CD4-positive, alpha-beta T cell treated with Interleukin-2 at 100 ng/mL for 4 hours (primary cell): Measurements from ENCODE around the gene ST14.
A peak's percentile ranks its signal among the peaks of the same experiment; 100 is the strongest.

Experiments used
- DNase-seq: peaks from one replicate; pipeline ENCODE4 v3.0.0-alpha.2; 2020; ENCODE audit warnings: low spot score

ST14 gene

DNA sequence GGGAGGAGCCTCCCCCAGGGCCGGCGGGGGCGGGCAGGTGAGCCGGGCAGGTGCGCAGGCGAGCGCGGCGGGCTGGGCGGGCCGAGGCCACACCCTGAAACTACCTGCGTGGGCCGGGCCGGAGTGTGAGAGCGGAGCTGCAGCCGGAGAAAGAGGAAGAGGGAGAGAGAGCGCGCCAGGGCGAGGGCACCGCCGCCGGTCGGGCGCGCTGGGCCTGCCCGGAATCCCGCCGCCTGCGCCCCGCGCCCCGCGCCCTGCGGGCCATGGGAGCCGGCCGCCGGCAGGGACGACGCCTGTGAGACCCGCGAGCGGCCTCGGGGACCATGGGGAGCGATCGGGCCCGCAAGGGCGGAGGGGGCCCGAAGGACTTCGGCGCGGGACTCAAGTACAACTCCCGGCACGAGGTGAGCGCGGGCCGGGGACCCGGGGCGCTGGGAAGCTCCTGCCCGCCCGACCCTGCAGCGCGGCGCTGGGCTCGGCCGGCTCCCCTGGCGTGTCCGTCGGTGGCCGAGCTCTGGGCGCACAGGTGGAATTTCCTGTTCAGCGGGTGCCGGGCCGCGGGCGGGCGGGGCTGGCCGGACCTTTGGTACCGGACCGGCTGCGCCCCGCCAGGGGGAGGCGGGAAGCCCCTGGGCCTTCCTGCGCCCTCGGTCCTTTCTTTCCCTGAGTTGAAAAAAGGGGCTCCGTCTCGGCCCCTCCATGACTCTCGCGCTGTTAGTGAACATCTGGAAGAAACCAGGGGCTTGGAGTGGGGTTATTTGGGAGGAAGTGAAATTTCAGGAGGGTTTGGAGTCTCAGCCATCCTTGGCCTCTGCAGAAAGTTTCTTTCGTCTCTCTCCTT is at the start of gene ST14:
TSS of gene ST14 (plus strand) at position 126 of the 841 bp plus-strand sequence. CDS start at position 324, 198 bp downstream.
- no peak for DNase-seq

DNA sequence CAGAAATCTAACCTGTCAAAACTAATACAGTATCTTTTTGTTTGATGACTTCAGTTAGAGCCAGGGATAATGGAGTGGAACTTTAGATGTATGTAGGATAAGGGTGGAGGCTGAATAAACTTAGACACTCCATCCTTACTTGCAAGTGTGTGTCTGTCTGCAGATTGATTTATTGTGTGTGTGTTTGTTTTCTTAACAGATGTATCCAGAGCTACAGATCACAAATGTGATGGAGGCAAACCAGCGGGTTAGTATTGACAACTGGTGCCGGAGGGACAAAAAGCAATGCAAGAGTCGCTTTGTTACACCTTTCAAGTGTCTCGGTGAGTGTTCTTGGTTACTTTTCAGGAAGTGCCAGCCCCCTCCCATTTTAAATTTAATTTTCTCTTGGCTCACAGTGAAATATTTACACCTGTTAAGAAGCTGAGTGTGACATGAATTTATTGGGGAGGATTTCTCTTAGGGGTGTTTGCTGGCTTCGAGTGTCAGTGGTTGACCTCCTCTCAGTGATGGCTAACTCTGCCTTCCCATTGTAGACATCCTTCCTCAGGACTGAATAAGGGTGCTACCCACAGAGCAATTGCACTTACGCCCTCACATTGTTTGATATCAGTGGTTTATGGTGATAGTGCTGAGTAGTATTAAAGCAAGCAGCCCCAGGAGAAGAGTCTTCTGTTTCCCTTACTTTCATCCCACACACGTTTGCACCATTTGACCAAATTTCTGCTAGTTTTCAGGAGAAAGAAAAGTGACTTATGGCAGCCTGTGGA is 49.1 kb upstream of the ST14 start:
- no peak for DNase-seq

DNA sequence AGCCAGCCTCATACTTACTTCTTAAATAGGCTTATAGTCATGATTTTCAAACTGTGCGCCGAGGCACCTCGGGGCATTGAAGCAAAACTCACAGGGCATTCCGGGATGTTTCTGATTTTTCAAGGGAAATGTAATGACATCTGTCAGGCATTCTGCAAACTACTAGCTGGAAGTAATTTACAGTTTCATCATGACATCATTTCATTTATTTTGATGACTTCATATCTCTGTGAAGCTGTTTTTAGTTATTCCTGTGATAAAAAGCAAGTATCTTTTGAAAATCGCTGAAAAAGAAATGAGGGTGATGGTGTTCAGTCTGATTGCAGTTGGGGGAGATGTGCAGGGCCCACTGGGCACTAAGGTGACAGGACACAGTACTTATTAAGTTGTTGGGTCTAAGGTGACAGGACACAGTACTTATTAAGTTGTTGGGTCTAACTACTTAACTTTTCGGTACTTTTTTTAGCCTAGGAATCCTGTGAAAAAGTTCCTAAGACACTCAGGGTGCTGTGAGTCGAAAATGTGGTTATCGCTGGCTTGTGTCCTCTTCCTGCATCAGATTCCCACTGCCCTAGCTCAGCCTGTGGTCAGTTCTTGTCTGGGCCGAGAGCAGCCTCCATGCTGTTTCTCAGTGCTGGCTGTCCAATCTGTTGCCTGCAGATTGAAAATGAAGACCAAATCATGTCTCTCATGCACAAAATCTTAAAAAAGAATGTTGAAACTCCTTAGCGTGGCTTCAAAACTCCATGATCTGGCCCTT is 47.3 kb upstream of the ST14 start:
- DNase-seq, result no peak

DNA sequence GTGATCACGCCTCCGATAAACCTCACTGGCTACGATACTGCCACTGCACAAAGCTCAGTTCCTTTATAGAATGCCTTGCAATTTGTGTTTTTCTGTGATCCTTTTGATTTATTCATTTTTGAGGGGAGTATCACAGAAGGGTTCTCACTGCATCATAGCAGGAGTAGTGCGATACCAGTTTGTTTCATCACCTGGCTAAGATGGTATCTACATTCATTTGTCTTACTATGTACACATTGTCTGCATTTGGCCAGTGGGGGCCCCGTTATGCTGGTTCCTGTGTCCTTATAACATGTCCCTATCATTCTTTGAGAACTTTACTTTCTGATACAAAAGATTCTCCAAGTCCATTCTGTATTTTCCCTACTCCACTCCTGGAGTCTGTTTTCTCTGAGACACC is 45.3 kb upstream of the ST14 start:
- DNase-seq, result no peak

DNA sequence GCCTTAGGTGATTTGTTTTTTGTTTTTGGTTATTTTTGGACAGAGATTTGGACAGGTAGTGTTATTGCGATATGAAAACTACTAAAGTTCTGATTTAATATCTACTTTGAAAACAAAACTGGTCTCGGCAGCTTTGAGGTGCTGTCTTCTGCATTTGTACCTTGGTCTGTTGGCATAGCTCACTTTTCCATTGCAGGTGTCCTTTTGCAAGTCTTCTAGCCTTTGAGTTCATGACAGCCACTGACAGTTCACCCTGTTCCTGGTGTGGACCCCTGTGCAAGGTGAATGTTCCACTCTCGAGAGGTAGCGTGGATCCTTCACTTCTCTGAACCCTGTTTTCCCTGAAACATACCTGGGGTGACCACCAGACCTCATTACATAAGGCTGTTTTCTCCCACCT is 44.9 kb upstream of the ST14 start:
- DNase-seq, result no peak

DNA sequence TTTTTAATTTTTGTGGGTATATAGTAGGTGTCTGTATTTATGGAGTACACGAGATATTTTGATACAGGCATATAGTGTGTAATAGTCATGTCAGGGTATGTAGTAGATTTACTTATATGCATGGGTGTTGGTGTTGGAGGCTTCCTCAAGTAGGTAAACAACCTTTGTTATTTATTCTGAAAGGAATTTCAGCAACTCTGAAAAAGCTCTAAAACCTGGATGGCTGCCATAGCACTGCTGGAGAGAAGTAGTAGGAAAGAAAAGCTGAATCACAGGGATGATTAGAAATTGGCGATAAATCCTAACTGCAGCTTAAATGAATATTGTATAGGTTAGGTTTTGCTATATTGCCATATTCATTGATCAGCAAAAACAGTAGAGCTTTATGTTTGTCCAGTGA is 44.4 kb upstream of the ST14 start:
- DNase-seq, result no peak

DNA sequence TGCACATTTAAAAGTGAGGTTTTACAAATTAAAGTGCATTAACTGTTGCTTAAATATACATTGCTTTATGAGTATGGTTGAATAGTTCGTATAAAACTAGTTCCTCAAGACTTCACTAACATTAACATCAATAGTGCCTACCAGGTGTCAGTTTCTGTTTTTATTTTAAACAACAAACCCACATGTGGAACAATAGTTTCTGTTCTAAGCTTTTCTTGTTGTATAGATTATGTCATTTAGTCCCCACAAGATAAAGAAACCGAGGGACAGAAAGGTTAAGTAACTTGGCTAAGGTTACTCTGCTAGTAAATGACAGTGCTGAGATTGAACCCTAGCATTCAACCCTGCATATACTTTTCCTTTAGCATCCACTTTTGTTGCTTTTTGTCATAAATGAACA is 41.4 kb upstream of the ST14 start:
- no peak for DNase-seq

DNA sequence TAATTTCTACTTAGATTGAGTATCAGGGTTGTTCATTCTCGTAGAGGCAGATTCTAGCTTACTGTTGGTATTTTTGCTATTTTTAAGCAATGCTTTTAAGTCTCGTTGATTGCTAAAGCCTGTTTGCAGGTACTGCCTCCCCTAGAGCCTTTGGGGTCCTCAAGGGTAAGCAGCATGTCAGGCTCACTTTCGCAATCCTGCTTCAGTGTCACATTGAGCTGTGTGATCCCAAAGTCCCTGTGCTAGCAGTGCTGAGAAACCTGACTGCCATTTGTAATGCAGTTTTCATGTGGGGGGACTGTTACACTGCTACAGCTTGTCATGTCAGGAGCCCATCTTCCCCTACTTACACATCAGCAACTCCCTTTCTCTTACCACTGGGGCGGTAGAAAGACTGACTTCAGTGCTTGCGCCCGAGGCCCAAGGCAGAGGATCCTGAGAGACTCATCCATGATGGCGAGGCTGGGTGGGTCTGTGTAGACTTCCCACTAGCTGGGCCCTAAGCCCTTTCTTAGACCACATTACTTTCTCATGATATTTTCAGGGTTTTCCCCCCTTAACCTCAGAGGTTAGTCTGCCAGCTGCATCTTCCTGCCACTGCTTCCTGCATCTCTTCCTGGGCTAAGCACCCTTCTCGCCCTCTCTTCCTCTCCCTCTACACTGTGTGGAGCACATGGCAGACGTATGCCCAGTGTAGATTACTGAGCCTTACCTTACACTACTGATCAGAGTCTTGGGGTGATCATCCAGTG is 40.8 kb upstream of the ST14 start:
- peak; percentile 34 for DNase-seq

DNA sequence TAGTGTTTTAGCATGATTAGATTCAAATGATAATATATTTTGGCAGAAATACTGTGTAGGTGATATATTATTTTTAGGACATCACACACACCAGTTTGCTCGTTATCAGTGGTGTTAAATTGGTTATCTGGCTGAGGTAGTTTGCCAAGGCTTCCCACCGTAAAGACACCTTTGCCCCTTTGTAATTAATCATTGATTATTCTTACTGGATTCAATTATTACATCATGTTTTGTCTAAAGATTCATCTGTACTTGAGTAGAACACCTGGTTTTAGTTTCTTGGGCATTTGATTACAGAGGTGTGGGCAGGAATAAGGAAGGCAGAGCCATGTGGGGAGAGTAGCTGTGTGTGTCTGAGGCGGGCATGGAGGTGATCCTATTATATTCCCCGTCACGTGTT is 39.5 kb upstream of the ST14 start:
- no peak for DNase-seq

DNA sequence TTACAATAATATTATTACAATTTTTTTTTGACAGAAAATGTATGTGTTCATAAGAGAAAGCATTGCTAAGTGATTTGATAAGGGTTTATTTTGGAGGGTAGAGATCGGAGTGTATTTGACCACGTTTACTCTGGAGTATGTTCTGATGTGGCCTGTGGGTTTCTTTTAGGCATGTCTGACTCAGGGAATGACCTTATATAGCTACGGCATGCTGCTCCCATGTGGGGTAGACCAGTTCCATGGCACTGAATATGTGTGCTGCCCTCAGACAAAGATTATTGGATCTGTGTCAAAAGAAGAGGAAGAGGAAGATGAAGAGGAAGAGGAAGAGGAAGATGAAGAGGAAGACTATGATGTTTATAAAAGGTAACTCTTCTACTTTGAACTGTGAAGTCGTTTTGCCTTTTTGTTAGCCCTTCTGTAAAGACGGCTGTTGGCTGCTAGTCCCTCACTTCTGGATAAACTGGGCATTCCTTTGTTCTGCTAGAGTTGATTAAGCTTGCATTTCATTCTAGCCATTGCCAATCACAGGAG is 38.1 kb upstream of the ST14 start:
- DNase-seq, result peak; percentile 16

DNA sequence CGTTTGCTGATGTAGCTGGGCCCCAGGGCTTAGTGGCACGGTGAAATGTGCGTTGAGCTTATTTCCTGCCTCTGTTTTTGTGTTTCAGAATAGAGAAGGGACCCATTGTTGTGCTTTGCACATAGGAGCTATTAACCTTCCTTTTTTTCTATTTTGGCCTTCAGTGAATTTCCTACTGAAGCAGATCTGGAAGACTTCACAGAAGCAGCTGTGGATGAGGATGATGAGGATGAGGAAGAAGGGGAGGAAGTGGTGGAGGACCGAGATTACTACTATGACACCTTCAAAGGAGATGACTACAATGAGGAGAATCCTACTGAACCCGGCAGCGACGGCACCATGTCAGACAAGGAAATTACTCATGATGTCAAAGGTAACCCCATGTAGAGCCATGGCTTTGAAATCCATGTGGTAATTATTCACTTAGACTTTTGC is 37.4 kb upstream of the ST14 start:
- DNase-seq, result no peak

DNA sequence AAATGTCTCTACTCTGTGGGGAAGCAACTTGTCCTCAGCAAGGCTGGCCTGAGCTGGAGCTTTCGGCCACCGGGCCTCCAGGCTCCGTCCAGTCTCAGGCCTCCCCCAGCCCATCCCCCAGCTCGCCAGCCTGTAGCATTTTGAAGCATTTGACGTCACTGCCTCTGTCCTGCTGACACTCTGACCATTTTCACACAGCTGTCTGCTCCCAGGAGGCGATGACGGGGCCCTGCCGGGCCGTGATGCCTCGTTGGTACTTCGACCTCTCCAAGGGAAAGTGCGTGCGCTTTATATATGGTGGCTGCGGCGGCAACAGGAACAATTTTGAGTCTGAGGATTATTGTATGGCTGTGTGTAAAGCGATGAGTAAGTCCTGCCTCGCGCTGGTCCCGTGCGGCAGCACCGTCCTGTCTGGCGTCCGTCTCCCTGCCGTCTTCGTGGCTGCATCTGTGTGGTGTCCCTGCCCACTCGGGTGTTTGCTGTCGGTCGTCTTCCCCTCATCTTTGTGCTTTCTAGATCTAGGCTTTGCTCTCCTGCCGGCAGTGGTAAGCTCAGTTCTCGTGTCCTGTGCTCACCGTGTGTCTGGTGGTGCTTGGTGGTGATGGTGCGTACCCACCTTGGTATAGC is 36.1 kb upstream of the ST14 start:
- DNase-seq, result no peak

DNA sequence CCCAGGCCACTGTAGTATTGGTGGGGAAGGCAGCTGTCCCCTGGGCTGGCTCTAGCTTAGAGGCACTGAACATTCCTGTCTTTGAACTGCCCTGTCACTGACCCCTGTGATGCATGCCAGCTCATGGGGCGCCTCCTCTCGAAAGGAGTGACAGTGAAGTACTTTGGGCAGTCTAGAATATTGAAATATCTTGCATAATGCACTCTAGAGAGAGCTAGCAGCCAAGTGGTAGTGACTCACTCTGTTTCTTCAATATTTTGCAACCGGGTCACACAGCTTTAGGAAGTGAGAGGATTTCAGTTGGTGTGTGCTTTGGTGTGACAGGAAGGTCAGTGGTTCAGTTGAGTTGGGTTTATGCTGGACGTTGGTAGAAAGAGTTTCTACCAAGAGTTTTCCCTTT is 35.5 kb upstream of the ST14 start:
- DNase-seq, result no peak

DNA sequence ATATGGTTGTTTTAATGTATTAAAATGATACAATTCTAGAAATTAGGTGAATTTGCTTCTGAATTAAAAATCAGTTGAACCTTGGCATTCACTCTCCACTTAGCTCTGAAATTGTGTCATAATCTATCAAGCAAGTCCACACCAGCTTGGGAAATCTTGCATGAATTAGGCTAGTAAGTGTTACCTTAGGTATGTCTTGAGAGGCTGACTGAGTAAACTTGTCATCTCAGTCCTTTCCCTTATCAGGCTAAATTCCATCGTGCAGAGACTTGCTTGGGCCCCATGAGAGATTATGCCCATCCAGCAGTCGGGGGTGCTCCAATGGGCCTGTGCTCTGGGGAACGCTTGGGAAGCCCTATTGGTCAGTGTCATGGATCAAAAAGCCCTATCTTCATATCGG is 33.9 kb upstream of the ST14 start:
- no peak for DNase-seq

DNA sequence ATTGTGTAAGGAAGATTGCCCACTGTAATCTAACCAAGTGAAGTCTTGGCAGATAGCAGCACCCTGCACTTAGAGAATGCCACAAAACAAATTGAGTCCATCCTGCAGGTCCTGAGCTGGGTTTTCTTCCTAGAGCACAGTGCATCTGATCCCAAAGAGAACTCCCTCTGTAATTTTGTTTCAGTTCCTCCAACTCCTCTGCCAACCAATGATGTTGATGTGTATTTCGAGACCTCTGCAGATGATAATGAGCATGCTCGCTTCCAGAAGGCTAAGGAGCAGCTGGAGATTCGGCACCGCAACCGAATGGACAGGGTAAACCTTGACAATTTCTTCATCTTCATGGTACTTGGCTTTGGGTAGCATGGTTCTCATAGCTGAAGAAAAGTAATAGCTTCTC is 33.1 kb upstream of the ST14 start:
- no peak for DNase-seq

DNA sequence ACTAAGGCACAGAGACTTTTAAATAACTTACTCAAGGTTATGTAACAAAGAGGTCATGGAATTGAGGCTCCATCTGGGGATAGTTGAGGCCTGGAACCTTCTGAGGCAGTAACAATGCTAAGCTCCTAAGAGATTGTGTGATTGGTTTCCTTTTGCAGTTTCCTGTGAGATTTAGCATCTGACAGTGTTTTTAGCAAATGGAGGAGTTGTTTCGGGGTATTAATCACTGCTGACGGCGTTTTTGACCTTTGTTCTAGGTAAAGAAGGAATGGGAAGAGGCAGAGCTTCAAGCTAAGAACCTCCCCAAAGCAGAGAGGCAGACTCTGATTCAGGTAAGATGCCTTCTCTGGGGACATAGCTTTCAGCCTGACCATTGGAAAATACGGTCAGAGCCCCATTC is 32.1 kb upstream of the ST14 start:
- DNase-seq, result no peak

DNA sequence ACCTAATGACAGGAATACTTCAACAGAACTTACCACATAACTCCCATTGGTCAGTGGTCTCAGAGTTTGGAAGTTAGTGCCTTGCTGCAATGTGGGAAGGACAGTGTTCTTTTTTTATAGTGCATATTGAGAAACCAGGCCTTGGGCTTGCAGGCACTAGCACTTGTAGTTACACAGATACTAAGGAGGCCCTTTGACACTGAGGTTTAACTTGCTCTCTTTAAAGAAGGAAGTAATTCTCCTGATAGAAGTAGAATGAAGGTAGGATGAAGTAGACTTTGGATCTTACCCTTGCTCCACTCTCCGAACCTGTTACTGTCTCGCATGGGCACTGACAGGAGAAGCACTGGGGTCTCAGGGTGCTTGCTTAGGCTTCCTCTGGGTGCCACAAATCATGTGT is 31.0 kb upstream of the ST14 start:
- no peak for DNase-seq

DNA sequence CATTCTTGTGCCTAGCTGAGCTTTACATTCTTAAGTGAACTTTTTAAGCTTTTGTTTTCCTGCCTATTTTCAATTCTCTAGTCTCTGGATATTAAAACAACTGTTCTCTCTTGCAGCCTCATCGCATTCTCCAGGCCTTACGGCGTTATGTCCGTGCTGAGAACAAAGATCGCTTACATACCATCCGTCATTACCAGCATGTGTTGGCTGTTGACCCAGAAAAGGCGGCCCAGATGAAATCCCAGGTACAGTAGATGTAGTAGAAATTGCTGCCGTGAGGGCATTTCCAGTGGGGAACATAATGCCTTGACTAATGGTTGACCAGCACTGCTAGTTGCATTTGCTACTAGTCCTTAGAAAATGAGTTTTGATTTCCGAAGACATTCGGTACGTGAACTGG is 29.7 kb upstream of the ST14 start:
- no peak for DNase-seq

DNA sequence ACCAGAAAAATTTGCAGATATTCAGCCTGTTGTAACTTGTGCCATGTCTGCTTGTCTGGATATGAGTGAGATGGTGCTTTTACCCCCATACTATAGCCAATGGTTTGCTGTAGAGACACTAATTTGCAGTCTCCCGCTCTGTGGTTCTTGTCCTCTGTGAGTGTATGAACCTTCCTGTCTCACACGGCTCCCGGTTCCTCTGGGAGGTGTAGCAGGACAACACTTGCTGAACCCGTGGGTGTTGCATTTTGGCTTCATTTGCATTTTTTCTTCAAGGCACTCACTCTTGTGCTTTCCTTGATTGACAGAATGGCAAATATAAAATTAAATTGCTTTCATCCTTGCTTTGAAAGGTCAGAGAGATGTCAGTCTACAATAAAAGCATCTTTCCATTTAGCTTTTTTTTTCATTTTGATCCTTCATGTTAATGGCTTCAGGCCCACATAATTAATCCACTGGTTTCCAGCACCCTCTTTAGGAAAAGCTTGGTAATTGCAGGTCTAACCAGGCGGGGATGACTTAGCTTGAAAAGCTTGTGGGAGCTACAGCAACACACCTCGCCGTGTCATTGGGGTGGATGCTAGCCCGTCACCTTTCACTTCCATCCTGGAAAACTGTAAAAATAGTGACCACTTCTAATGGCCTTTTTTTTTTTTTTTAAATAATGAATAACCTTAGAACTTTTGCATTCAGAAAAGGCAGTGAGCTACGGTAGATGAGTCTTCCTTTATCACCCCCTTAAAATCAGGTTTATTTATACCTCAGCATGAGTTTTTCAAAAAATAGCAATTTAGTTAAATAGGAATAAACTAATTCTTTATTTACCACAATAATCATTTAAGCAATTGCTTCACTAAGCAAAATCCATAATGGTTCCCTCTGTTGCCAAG is 27.4 kb upstream of the ST14 start:
- peak; percentile 81 for DNase-seq

DNA sequence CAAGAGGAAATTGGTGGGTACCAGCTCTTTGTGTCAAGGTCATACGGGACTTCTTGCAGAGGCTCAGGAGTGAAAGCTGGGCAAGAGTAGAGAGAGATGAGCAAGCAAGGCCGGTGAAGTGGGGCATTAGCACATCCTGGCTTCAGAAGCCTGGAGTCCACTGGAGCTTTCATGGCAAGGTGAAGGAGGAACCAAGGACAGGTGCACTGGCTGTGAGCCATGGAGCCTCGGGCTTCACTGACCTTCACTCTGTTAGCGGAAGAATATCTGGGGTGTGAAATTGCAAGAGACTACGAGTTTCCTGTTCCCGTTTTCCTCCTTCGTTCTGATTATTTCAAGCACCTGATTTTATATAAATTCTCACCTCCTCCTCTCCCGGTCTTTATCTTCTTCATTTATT is 25.9 kb upstream of the ST14 start:
- DNase-seq, result no peak
